ENCODE measurements around the gene GPA33.

- no peak for TF ChIP-seq POLR2A (IDR thresholded peaks at IDR 0.05)
- no peak for TF ChIP-seq CTCF (IDR thresholded peaks at IDR 0.05)
These were observed 2.5 kb upstream of the GPA33 start for GRCh38 chr1:167092653-167093052.

All from transverse colon (tissue), 3 donors.